Fibroblast of the aortic adventitia (primary cell): ENCODE measurements around the gene RASAL2. TPM values are rescaled to one million over a fixed set of nuclear protein-coding genes. Genes with fewer than 3 reads are reported as not detected.

ENCODE experiments used
- DNase-seq: peaks from one replicate; pipeline ENCODE4 v3.0.0-alpha.2; 2010; ENCODE audit warnings: low read depth
- H3K4me3 ChIP-seq: 2 replicates; pipeline ENCODE4 v1.5.1; 2011; ENCODE audit warnings: low read depth, mild to moderate bottlenecking, control low read depth, low read length, moderate library complexity
- CTCF ChIP-seq: IDR thresholded peaks from 2 replicates; pipeline ENCODE4 v1.5.1; 2011; ENCODE audit warnings: mild to moderate bottlenecking, low read length, control low read depth, inconsistent platforms; ENCODE audit not compliant: insufficient read depth
- total RNA-seq: library from RNA; depleted of rRNA; stranded (reverse); fragments of >200 nt; gene quantifications from 2 replicates; pipeline ENCODE4 v1.2.3, GENCODE V29; 2012; ENCODE audit warnings: low replicate concordance

The RASAL2 gene
- total RNA-seq, 1 donor: 30.5 TPM

- TF ChIP-seq CTCF: no peak
- H3K4me3 ChIP-seq: peak overlapping the region; percentile 23
- peak; percentile 96 for DNase-seq
Measured at GRCh38 chr1:178060789-178061556, 32.9 kb upstream of the RASAL2 start.

- no peak overlapping the region for H3K4me3 ChIP-seq
Measured at GRCh38 chr1:178061620-178062019, 32.3 kb upstream of the RASAL2 start.

GRCh38 chr1:178064191-178064821 is 29.6 kb upstream of the RASAL2 start:
- TF ChIP-seq CTCF: no peak
- DNase-seq: no peak
- H3K4me3 ChIP-seq: no peak overlapping the region

More at GRCh38 chr1:178061620-178062019, 32.3 kb upstream of the RASAL2 start:
- no peak for TF ChIP-seq CTCF
- no peak for DNase-seq

- no peak for DNase-seq
- TF ChIP-seq CTCF: no peak
Measured at GRCh38 chr1:178065250-178065649, 28.7 kb upstream of the RASAL2 start.

GRCh38 chr1:178066296-178066907 is 27.5 kb upstream of the RASAL2 start:
- no peak for DNase-seq
- TF ChIP-seq CTCF: no peak
- H3K4me3 ChIP-seq: no peak overlapping the region

More at GRCh38 chr1:178065250-178065649, 28.7 kb upstream of the RASAL2 start:
- H3K4me3 ChIP-seq: no peak overlapping the region

- H3K4me3 ChIP-seq: no peak overlapping the region
- no peak for DNase-seq
- no peak for TF ChIP-seq CTCF
Measured at GRCh38 chr1:178066908-178067614, 26.8 kb upstream of the RASAL2 start.
